K562 treated with DMSO at 1 percent for 24 hours (cell line): Measurements from ENCODE around the gene ZNF644. TPM values are rescaled to one million over a fixed set of nuclear protein-coding genes. Genes with fewer than 3 reads are reported as not detected.

Experiments
- total RNA-seq: library from RNA; unstranded; fragments of 300-600 nt; gene quantifications from 2 replicates; pipeline ENCODE4 v1.2.3, GENCODE V29; 2022; ENCODE audit warnings: low read depth; ENCODE audit not compliant: insufficient read depth

Gene ZNF644
- 16.8 and 18.9 TPM in 2 replicates for total RNA-seq

GRCh38 chr1:91021686-91022517 lies at the start of gene ZNF644:
TSS of gene ZNF644 (minus strand) at chr1:91022035. CDS start at chr1:90982353, 39,682 bp downstream.

